ENCODE measurements around the gene CTBP1.

The CTBP1 gene

DNA sequence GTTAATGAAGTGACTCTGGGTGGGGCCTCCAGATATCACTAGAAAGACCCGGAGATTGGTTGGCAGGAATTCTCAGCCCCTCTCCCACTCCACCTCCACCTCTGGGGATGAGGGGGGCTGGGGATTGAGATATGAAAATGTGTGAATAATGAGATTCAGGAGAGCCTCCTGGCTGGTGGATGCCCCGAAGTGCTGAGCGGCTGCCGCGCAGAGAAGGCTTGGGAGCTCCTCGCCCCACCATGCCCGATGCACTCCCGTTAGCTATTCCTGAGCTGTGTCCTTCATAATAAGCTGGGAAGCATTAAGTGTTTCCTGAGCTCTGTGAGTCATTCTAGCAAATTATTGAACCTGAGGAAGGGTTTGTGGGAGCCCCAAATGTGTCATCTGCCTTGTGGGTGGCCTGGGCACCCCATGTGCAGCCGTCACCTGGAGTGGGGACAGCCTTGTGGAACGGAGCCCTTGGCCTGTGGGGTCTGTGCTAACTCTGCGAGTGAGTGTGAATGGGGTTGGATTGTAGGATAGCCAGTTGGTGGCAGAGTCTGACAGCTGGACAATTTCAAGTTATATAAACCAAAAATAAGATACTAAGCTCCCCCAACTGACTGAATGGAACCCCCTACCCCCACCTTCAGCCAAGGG lies 36.3 kb upstream of the CTBP1 start:
- no peak for TF ChIP-seq ZBTB7A (IDR thresholded peaks at IDR 0.05; ENCODE audit: low read depth)
- no peak for TF ChIP-seq EP300 (IDR thresholded peaks at IDR 0.05; ENCODE audit: borderline replicate concordance)
- TF ChIP-seq YY1 (IDR thresholded peaks at IDR 0.05; ENCODE audit: low read depth), result no peak
- TF ChIP-seq, protein P1, sequence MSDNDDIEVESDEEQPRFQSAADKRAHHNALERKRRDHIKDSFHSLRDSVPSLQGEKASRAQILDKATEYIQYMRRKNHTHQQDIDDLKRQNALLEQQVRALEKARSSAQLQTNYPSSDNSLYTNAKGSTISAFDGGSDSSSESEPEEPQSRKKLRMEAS (IDR thresholded peaks at IDR 0.05), result no peak
- TF ChIP-seq FOXM1 (IDR thresholded peaks at IDR 0.05; ENCODE audit: borderline replicate concordance, low read depth), result no peak

GRCh38 chr4:1283711-1284110 lies 34.8 kb upstream of the CTBP1 start:
- TF ChIP-seq RAD21 (IDR thresholded peaks at IDR 0.05; ENCODE audit: low read depth), result no peak
- TF ChIP-seq TCF12 (IDR thresholded peaks at IDR 0.05; ENCODE audit: low read depth), result no peak
- TF ChIP-seq FOXM1 (IDR thresholded peaks at IDR 0.05; ENCODE audit: borderline replicate concordance, low read depth), result no peak
- no peak for TF ChIP-seq REST (IDR thresholded peaks at IDR 0.05; ENCODE audit: low read depth)

GRCh38 chr4:1279253-1279652 lies 30.3 kb upstream of the CTBP1 start:
- TF ChIP-seq TEAD4 (IDR thresholded peaks at IDR 0.05) (no peak), NFIC (IDR thresholded peaks at IDR 0.05) (no peak), USF1 (IDR thresholded peaks at IDR 0.05) (no peak), CEBPB (IDR thresholded peaks at IDR 0.05) (no peak), CREB1 (IDR thresholded peaks at IDR 0.05; ENCODE audit: low read depth) (no peak)

DNA sequence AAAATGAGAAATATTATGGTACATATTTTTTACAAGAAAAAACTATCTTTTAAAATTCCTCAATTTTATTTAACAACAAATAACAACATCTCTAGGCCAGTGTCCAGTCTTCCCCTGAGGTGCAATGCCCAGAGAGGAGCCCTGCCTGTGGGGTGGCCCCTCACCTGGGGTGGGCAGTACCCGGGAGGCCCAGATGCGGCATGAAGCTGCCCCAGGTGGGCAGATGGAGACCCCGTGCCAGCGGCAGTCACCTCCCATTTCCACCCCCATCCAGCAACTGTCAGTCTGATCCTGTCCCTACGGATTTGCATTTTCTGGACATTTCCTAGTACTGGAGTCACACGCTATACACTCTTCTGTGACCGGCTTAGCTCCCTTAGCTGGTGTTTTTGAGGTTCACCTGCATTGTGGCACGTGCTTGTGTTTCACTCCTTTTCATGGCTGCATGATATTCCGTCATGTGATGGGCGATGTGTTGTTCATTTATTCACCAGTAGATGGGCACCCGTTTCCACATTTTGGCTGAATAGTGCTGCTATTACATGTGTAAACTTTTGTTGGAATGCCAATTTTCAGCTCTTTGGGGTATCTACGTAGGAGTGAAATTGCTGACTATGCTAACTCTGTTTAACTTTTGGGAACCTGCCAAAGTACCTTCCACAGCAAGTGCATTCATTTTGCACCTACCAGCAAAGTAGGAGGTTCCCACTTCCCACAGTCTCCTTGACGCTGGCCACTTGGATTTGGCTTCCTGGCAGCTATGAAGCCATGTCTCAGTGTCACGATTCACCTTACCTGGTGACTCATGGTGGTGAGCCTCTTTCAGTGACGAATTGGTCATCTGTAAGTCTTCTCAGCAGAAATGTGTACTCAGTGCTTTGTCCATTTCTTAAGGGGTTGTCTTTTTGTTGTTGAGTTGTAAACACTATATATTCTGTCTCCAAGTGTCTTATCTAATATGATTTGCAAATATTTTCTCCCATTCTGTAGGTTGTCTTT lies 29.0 kb upstream of the CTBP1 start:
- TF ChIP-seq CEBPB (IDR thresholded peaks at IDR 0.05) (no peak), YY1 (IDR thresholded peaks at IDR 0.05; ENCODE audit: low read depth) (no peak), CREB1 (IDR thresholded peaks at IDR 0.05; ENCODE audit: low read depth) (no peak), RAD21 (IDR thresholded peaks at IDR 0.05; ENCODE audit: low read depth) (no peak), TCF12 (IDR thresholded peaks at IDR 0.05; ENCODE audit: low read depth) (no peak), EP300 (IDR thresholded peaks at IDR 0.05; ENCODE audit: borderline replicate concordance) (no peak), TEAD4 (IDR thresholded peaks at IDR 0.05) (no peak), TAF1 (IDR thresholded peaks at IDR 0.05; ENCODE audit: low read depth) (no peak), USF1 (IDR thresholded peaks at IDR 0.05) (no peak; the same call in 1 of the 2 replicates)

GRCh38 chr4:1276984-1277383 lies 28.1 kb upstream of the CTBP1 start:
- no peak for TF ChIP-seq CEBPB (IDR thresholded peaks at IDR 0.05)
- TF ChIP-seq, protein P1 (IDR thresholded peaks at IDR 0.05), result no peak
- TF ChIP-seq EP300 (IDR thresholded peaks at IDR 0.05; ENCODE audit: borderline replicate concordance), result no peak
- TF ChIP-seq FOXM1 (IDR thresholded peaks at IDR 0.05; ENCODE audit: borderline replicate concordance, low read depth), result no peak
- no peak for TF ChIP-seq TEAD4 (IDR thresholded peaks at IDR 0.05)
- no peak for TF ChIP-seq TAF1 (IDR thresholded peaks at IDR 0.05; ENCODE audit: low read depth)
- TF ChIP-seq EGR1 (IDR thresholded peaks at IDR 0.05), result no peak

DNA sequence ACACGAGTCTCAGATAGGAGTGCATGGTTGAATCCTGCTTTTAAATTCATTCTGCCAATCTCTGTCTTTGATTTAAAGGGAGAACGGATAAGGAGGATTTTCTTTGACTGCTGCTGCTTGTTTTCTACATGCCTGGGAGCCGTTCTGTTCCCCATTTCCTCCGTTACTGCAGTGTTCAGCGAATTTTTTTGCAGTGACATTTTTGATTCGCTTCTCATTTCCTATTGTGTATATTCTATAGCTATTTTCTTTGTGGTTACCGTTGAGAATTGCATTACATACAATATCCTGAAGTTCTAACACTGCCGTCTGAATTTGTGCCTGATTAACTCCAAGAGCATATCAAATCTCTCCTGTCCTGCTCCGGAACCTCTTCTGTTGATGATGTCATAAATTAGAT lies 25.9 kb upstream of the CTBP1 start:
- TF ChIP-seq RAD21 (IDR thresholded peaks at IDR 0.05; ENCODE audit: low read depth) (no peak), CREB1 (IDR thresholded peaks at IDR 0.05; ENCODE audit: low read depth) (no peak), FOXM1 (IDR thresholded peaks at IDR 0.05; ENCODE audit: borderline replicate concordance, low read depth) (no peak), EGR1 (IDR thresholded peaks at IDR 0.05) (no peak), TEAD4 (IDR thresholded peaks at IDR 0.05) (no peak), TAF1 (IDR thresholded peaks at IDR 0.05; ENCODE audit: low read depth) (no peak), NFIC (IDR thresholded peaks at IDR 0.05) (no peak), TCF12 (IDR thresholded peaks at IDR 0.05; ENCODE audit: low read depth) (no peak), USF1 (IDR thresholded peaks at IDR 0.05) (no peak), CEBPB (IDR thresholded peaks at IDR 0.05) (no peak), REST (IDR thresholded peaks at IDR 0.05; ENCODE audit: low read depth) (no peak), ZBTB7A (IDR thresholded peaks at IDR 0.05; ENCODE audit: low read depth) (no peak), EP300 (IDR thresholded peaks at IDR 0.05; ENCODE audit: borderline replicate concordance) (no peak)
- TF ChIP-seq, protein P1 (IDR thresholded peaks at IDR 0.05), result no peak
